Measurements from ENCODE around the gene OFD1.

The OFD1 gene

DNA sequence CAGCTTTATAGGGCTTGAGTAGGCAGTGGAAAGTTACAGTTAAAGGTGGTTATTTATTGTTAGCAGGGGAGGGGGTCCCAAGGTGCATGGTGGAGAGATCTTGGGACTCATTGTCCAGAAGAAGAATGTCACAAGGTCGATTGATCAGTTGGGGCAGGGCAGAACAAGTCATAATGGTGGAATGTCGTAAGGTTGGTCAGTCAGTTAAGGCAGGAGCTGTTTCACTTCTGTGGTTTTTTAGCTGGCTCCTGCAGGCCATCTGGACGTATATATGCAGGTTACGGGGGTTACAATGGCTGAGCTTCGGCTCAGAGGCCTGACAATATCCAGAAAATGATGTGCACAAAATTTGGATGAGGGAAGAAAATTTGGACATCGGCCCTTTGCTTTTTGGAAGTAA lies 7.1 kb downstream of the OFD1 start:
- H3K9ac ChIP-seq (ENCODE audit: low read depth, low read length) = no peak overlapping the region
- no peak overlapping the region for H3K4me3 ChIP-seq (ENCODE audit: low read length)
- H3K27me3 ChIP-seq (ENCODE audit: control insufficient read depth, insufficient read depth, low read length) = no peaks in the 10 kb centered on the region
- H3K9me3 ChIP-seq (replicated peaks; ENCODE audit: low read length) = no peaks in the 10 kb centered on the region
- H3K36me3 ChIP-seq (ENCODE audit: insufficient read depth, low read length) = peaks cover 5% of the 10 kb centered on the region
- H3K4me1 ChIP-seq (ENCODE audit: control insufficient read depth, insufficient read depth, low read length) = no peaks in the 10 kb centered on the region
- no peak overlapping the region for H3K4me2 ChIP-seq (ENCODE audit: low read length)

DNA sequence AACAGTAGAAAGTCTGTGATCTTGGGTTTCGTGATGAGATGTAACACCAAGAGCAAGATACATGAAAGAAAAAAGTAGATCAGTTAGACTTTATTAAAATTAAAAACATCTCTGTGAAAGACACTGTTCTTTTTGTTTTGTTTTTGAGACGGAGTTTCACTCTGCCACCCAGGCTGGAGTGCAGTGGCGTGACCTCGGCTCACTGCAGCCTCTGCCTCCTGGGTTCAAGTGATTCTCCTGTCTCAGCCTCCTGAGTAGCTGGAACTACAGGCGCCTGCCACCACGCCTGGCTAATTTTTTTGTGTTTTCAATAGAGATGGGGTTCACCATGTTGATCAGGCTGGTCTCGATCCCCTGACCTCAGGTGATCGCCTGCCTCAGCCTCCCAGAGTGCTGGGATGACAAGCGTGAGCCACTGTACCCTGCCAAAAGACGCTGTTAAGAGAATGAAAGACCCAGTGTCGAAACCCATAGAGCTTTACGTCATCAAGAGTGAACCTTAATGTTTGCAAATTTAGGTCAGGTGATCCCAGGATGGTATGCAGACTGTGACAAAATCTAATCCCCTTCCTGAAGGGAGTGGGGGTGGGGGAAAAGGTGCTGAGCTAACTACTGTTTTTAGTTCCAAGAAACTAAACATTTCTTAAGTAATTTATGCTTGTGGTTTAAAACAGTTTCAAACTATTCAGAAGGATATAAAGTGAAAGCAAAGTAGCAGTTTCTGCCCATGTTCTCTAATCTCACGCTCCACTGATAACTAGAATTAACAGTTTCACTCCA lies 8.0 kb downstream of the OFD1 start:
- H3K4me2 ChIP-seq (ENCODE audit: low read length) = no peak overlapping the region
- peaks cover 1% of the 10 kb centered on the region for H3K4me1 ChIP-seq (ENCODE audit: control insufficient read depth, insufficient read depth, low read length)
- H3K4me3 ChIP-seq (ENCODE audit: low read length) = no peak overlapping the region
- H3K9ac ChIP-seq (ENCODE audit: low read depth, low read length) = no peak overlapping the region
- H3K27me3 ChIP-seq (ENCODE audit: control insufficient read depth, insufficient read depth, low read length) = no peaks in the 10 kb centered on the region
- peaks cover 5% of the 10 kb centered on the region for H3K36me3 ChIP-seq (ENCODE audit: insufficient read depth, low read length)
- no peaks in the 10 kb centered on the region for H3K9me3 ChIP-seq (replicated peaks; ENCODE audit: low read length)

- Histone ChIP-seq H3K4me2 (ENCODE audit: low read length) (no peak overlapping the region), H3K9me3 (replicated peaks; ENCODE audit: low read length) (no peaks in the 10 kb centered on the region), H3K4me3 (ENCODE audit: low read length) (no peak overlapping the region), H3K4me1 (ENCODE audit: control insufficient read depth, insufficient read depth, low read length) (peaks cover 6% of the 10 kb centered on the region), H3K9ac (ENCODE audit: low read depth, low read length) (no peak overlapping the region), H3K27me3 (ENCODE audit: control insufficient read depth, insufficient read depth, low read length) (no peaks in the 10 kb centered on the region), H3K36me3 (ENCODE audit: insufficient read depth, low read length) (peaks cover 9% of the 10 kb centered on the region)
Observed at GRCh38 chrX:13747836-13748235, 13.3 kb downstream of the OFD1 start.

GRCh38 chrX:13748486-13748885 lies 13.9 kb downstream of the OFD1 start:
- H3K9me3 ChIP-seq (replicated peaks; ENCODE audit: low read length) = no peaks in the 10 kb centered on the region
- H3K9ac ChIP-seq (ENCODE audit: low read depth, low read length) = no peak overlapping the region
- no peaks in the 10 kb centered on the region for H3K27me3 ChIP-seq (ENCODE audit: control insufficient read depth, insufficient read depth, low read length)
- H3K4me1 ChIP-seq (ENCODE audit: control insufficient read depth, insufficient read depth, low read length) = peaks cover 6% of the 10 kb centered on the region
- H3K4me3 ChIP-seq (ENCODE audit: low read length) = no peak overlapping the region
- H3K4me2 ChIP-seq (ENCODE audit: low read length) = no peak overlapping the region
- peaks cover 12% of the 10 kb centered on the region for H3K36me3 ChIP-seq (ENCODE audit: insufficient read depth, low read length)

DNA sequence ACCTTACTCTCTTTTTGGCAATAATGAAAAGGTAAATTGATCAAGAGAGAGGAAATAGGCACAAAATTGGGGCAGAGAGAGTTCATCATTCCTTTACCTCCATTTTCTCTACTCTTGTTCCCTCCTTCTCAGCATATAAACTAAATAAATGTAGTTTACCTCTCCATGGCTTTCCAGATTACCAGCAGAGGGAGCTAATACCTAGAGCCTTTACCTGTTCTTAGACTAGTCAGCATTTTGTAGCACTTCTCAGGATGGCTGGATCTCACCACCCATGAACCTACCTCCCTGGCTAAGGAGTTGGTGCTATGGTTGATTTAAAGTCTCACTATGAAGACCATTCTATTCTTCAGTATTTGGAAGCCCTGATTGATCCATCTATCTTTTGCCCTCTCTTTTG lies 15.7 kb downstream of the OFD1 start:
- no peak overlapping the region for H3K4me3 ChIP-seq (ENCODE audit: low read length)
- H3K4me2 ChIP-seq (ENCODE audit: low read length) = no peak overlapping the region
- H3K4me1 ChIP-seq (ENCODE audit: control insufficient read depth, insufficient read depth, low read length) = peaks cover 6% of the 10 kb centered on the region
- no peaks in the 10 kb centered on the region for H3K9me3 ChIP-seq (replicated peaks; ENCODE audit: low read length)
- peaks cover 10% of the 10 kb centered on the region for H3K36me3 ChIP-seq (ENCODE audit: insufficient read depth, low read length)
- no peak overlapping the region for H3K9ac ChIP-seq (ENCODE audit: low read depth, low read length)
- no peaks in the 10 kb centered on the region for H3K27me3 ChIP-seq (ENCODE audit: control insufficient read depth, insufficient read depth, low read length)

DNA sequence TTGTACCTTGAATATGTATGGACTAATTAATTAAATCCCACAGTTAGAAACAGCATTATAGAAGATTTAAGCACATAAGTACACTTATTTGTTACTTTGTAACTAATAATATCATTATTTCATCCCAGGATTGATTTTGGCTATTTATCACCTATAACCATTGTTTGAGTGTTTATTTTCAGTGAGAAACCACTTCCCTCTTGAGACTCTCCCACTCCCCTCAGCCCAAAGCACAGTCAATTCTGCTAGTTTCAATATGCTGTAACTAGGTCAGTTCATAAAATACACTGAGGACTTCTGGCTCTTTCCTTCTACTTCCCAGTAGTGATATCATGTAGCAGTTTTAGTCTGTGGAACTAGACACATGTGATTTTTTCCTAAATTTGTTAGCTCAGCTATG lies 16.3 kb downstream of the OFD1 start:
- no peaks in the 10 kb centered on the region for H3K27me3 ChIP-seq (ENCODE audit: control insufficient read depth, insufficient read depth, low read length)
- peaks cover 6% of the 10 kb centered on the region for H3K4me1 ChIP-seq (ENCODE audit: control insufficient read depth, insufficient read depth, low read length)
- peaks cover 7% of the 10 kb centered on the region for H3K36me3 ChIP-seq (ENCODE audit: insufficient read depth, low read length)
- H3K9me3 ChIP-seq (replicated peaks; ENCODE audit: low read length) = no peaks in the 10 kb centered on the region
- H3K9ac ChIP-seq (ENCODE audit: low read depth, low read length) = no peak overlapping the region
- H3K4me3 ChIP-seq (ENCODE audit: low read length) = no peak overlapping the region
- no peak overlapping the region for H3K4me2 ChIP-seq (ENCODE audit: low read length)

GRCh38 chrX:13752141-13752540 lies 17.6 kb downstream of the OFD1 start:
- no peak overlapping the region for H3K4me2 ChIP-seq (ENCODE audit: low read length)
- peaks cover 12% of the 10 kb centered on the region for H3K36me3 ChIP-seq (ENCODE audit: insufficient read depth, low read length)
- peaks cover 6% of the 10 kb centered on the region for H3K4me1 ChIP-seq (ENCODE audit: control insufficient read depth, insufficient read depth, low read length)
- no peak overlapping the region for H3K9ac ChIP-seq (ENCODE audit: low read depth, low read length)
- H3K4me3 ChIP-seq (ENCODE audit: low read length) = no peak overlapping the region
- H3K9me3 ChIP-seq (replicated peaks; ENCODE audit: low read length) = no peaks in the 10 kb centered on the region
- no peaks in the 10 kb centered on the region for H3K27me3 ChIP-seq (ENCODE audit: control insufficient read depth, insufficient read depth, low read length)

DNA sequence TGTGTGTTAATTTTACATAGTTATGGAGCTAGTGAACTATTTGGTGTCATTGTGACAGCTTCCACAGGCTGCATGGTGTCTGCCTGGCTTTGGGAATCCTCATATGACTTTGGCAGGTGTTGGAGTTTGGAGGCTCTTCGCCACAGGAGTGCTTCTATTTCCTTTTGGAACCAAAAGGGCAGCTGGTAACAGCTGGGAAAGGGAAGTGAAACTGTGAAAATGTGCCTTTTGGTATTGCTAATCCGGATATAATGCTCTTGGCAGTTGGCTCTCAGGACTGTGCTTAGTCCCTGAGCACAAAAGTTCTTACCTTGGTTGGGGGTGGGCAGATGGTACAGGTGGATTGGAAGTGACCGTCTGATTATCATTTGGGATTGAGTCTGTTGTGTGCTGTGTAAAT lies 18.1 kb downstream of the OFD1 start:
- Histone ChIP-seq H3K27me3 (ENCODE audit: control insufficient read depth, insufficient read depth, low read length) (no peaks in the 10 kb centered on the region), H3K36me3 (ENCODE audit: insufficient read depth, low read length) (peaks cover 12% of the 10 kb centered on the region), H3K9me3 (replicated peaks; ENCODE audit: low read length) (no peaks in the 10 kb centered on the region), H3K4me2 (ENCODE audit: low read length) (no peak overlapping the region), H3K4me3 (ENCODE audit: low read length) (no peak overlapping the region), H3K9ac (ENCODE audit: low read depth, low read length) (no peak overlapping the region), H3K4me1 (ENCODE audit: control insufficient read depth, insufficient read depth, low read length) (peaks cover 4% of the 10 kb centered on the region)

- H3K9me3 ChIP-seq (replicated peaks; ENCODE audit: low read length) = no peaks in the 10 kb centered on the region
- H3K4me3 ChIP-seq (ENCODE audit: low read length) = no peak overlapping the region
- H3K9ac ChIP-seq (ENCODE audit: low read depth, low read length) = no peak overlapping the region
- H3K4me1 ChIP-seq (ENCODE audit: control insufficient read depth, insufficient read depth, low read length) = peaks cover 3% of the 10 kb centered on the region
- H3K27me3 ChIP-seq (ENCODE audit: control insufficient read depth, insufficient read depth, low read length) = no peaks in the 10 kb centered on the region
- no peak overlapping the region for H3K4me2 ChIP-seq (ENCODE audit: low read length)
- peaks cover 16% of the 10 kb centered on the region for H3K36me3 ChIP-seq (ENCODE audit: insufficient read depth, low read length)
Observed at GRCh38 chrX:13754765-13755164, 20.2 kb downstream of the OFD1 start.

GRCh38 chrX:13755254-13755653 lies 20.7 kb downstream of the OFD1 start:
- Histone ChIP-seq H3K9ac (ENCODE audit: low read depth, low read length) (no peak overlapping the region), H3K27me3 (ENCODE audit: control insufficient read depth, insufficient read depth, low read length) (no peaks in the 10 kb centered on the region), H3K4me1 (ENCODE audit: control insufficient read depth, insufficient read depth, low read length) (peaks cover 3% of the 10 kb centered on the region), H3K9me3 (replicated peaks; ENCODE audit: low read length) (no peaks in the 10 kb centered on the region), H3K4me3 (ENCODE audit: low read length) (no peak overlapping the region), H3K4me2 (ENCODE audit: low read length) (no peak overlapping the region), H3K36me3 (ENCODE audit: insufficient read depth, low read length) (peaks cover 16% of the 10 kb centered on the region)

DNA sequence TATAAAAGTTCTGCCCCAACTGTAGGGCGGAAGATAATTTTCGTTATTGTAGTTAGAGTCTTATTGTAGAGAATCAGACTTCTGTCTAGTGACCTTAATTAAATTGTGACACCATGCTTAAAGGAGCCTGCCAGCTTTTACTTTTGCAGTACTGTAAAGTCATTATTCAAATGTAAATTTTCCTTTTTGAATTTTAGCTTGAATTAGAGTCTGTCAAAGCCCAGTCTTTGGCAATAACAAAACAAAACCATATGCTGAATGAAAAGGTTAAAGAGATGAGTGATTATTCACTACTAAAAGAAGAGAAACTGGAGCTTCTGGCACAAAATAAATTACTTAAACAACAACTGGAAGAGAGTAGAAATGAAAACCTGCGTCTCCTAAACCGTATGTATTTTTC lies 21.8 kb downstream of the OFD1 start:
- Histone ChIP-seq H3K4me1 (ENCODE audit: control insufficient read depth, insufficient read depth, low read length) (peaks cover 4% of the 10 kb centered on the region), H3K9me3 (replicated peaks; ENCODE audit: low read length) (no peaks in the 10 kb centered on the region), H3K27me3 (ENCODE audit: control insufficient read depth, insufficient read depth, low read length) (no peaks in the 10 kb centered on the region), H3K4me2 (ENCODE audit: low read length) (no peak overlapping the region), H3K4me3 (ENCODE audit: low read length) (no peak overlapping the region), H3K9ac (ENCODE audit: low read depth, low read length) (no peak overlapping the region), H3K36me3 (ENCODE audit: insufficient read depth, low read length) (peaks cover 16% of the 10 kb centered on the region)

- no peaks in the 10 kb centered on the region for H3K27me3 ChIP-seq (ENCODE audit: control insufficient read depth, insufficient read depth, low read length)
- H3K4me3 ChIP-seq (ENCODE audit: low read length) = no peak overlapping the region
- H3K9me3 ChIP-seq (replicated peaks; ENCODE audit: low read length) = no peaks in the 10 kb centered on the region
- H3K4me2 ChIP-seq (ENCODE audit: low read length) = no peak overlapping the region
- H3K36me3 ChIP-seq (ENCODE audit: insufficient read depth, low read length) = peaks cover 19% of the 10 kb centered on the region
- H3K9ac ChIP-seq (ENCODE audit: low read depth, low read length) = no peak overlapping the region
- H3K4me1 ChIP-seq (ENCODE audit: control insufficient read depth, insufficient read depth, low read length) = peaks cover 13% of the 10 kb centered on the region
Observed at GRCh38 chrX:13759152-13759718, 24.7 kb downstream of the OFD1 start.
